ENCODE data around the gene NRGN.

Gene NRGN

GRCh38 chr11:124739479-124740276, at the start of gene NRGN:
NRGN (plus strand) TSS chr11:124739942; CDS start chr11:124740085, 143 bp downstream.
- peak; percentile 76 for DNase-seq (ENCODE audit: low read depth)

GRCh38 chr11:124693142-124693541, 46.6 kb upstream of the NRGN start:
- DNase-seq (ENCODE audit: low read depth) = no peak

GRCh38 chr11:124699547-124699946, 40.2 kb upstream of the NRGN start:
- DNase-seq (ENCODE audit: low read depth) = no peak

GRCh38 chr11:124700028-124700427, 39.7 kb upstream of the NRGN start:
- DNase-seq (ENCODE audit: low read depth) = no peak

GRCh38 chr11:124707829-124708228, 31.9 kb upstream of the NRGN start:
- no peak for DNase-seq (ENCODE audit: low read depth)

- no peak for DNase-seq (ENCODE audit: low read depth)
These were observed 27.4 kb upstream of the NRGN start for GRCh38 chr11:124712392-124712791.

- no peak for DNase-seq (ENCODE audit: low read depth)
These were observed 23.2 kb upstream of the NRGN start for GRCh38 chr11:124716591-124716990.

GRCh38 chr11:124717421-124717785, 22.3 kb upstream of the NRGN start:
- DNase-seq (ENCODE audit: low read depth) = no peak

GRCh38 chr11:124717786-124718651, 21.7 kb upstream of the NRGN start:
- DNase-seq (ENCODE audit: low read depth) = peak; percentile 5

GRCh38 chr11:124718801-124719200, 20.9 kb upstream of the NRGN start:
- DNase-seq (ENCODE audit: low read depth) = no peak

- no peak for DNase-seq (ENCODE audit: low read depth)
These were observed 20.2 kb upstream of the NRGN start for GRCh38 chr11:124719534-124719933.

GRCh38 chr11:124722176-124722575, 17.6 kb upstream of the NRGN start:
- DNase-seq (ENCODE audit: low read depth) = no peak

- no peak for DNase-seq (ENCODE audit: low read depth)
These were observed 14.6 kb upstream of the NRGN start for GRCh38 chr11:124724979-124725718.

GRCh38 chr11:124725719-124726105, 14.0 kb upstream of the NRGN start:
- no peak for DNase-seq (ENCODE audit: low read depth)

GRCh38 chr11:124727474-124727873, 12.3 kb upstream of the NRGN start:
- no peak for DNase-seq (ENCODE audit: low read depth)

GRCh38 chr11:124728134-124728533, 11.6 kb upstream of the NRGN start:
- DNase-seq (ENCODE audit: low read depth) = no peak

GRCh38 chr11:124729571-124729970, 10.2 kb upstream of the NRGN start:
- no peak for DNase-seq (ENCODE audit: low read depth)

- DNase-seq (ENCODE audit: low read depth) = no peak
These were observed 7.5 kb upstream of the NRGN start for GRCh38 chr11:124732230-124732629.

GRCh38 chr11:124736736-124737135, 3.0 kb upstream of the NRGN start:
- DNase-seq (ENCODE audit: low read depth) = no peak

GRCh38 chr11:124737638-124738305, 2.0 kb upstream of the NRGN start:
- DNase-seq (ENCODE audit: low read depth) = no peak

GRCh38 chr11:124738713-124739478, 846 bp upstream of the NRGN start:
- DNase-seq (ENCODE audit: low read depth) = no peak

All from activated T-cell treated with anti-CD3 and anti-CD28 coated beads for 24 hours (primary cell).